ENCODE measurements around the gene CHPF.

Gene CHPF

DNA sequence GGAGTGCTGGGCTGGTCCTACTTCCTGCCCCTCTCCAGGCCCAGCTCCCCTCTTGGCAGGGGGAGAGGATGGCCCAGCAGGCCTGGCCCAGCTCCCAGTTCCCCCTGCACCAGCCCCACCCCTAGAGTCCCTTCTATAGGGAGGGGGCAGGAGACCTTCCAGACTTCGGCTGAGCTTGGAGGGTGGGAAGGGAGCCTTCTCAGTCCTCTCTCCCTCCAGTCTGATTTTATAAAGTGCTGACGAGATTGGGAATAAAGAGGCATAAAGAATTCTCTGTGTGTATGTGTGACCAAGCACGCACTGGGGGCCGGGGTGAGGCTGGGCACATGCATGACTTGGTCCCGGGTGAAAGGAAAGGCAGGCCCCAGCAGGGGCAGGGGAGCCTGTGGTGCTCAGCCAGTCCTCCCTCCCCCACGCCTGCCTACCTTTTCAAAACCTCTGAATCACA is 5.1 kb downstream of the CHPF start:
- TF ChIP-seq GATA1 (IDR thresholded peaks at IDR 0.05; ENCODE audit: low read depth, low read length): no peak
- TF ChIP-seq POLR2A (IDR thresholded peaks at IDR 0.05; ENCODE audit: low read length): no peak
- DNase-seq: no peak

DNA sequence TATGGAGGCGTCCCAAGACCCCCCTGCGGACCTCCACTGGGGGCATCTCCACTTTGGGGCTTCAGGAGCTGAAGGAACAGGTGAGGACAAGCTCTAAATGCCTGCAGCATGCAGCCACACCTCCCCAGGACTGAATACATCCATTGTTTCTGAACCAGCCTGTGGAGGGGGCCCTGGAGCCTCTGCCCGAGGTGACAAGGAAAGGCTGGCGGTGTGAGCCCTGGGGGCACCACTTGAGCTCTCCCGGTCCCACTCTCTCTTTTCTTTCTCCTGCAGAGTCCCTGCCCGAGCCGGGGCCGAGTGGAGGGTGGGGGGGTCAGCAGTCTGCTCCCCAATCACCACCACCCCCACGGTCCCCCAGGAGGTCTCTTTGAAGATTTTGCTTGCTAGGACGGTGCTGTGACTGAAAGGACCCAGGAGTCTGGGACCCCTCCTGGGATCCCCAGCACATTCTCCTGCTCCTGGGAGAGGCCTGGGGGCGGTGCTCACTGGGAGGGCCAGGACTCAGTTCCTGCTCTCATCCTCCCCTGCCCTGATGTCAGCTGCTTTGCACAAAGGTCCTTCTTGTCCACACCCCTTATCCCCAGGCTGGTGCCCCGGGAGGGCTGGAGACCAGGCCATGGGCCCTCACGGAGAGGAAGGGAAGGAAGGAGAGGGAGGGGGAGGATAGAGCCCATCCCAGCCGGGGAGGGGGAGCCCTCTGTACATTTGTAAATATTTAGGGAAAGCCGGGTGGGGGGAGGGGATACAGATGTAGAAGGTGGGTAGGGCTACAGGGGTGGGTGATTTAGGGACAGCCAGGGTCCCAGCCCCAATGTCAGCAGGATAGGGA is 5.7 kb downstream of the CHPF start:
- TF ChIP-seq GATA1 (IDR thresholded peaks at IDR 0.05; ENCODE audit: low read depth, low read length) (no peak), POLR2A (IDR thresholded peaks at IDR 0.05; ENCODE audit: low read length) (no peak)
- no peak for DNase-seq

- TF ChIP-seq POLR2A (IDR thresholded peaks at IDR 0.05; ENCODE audit: low read length) (no peak), GATA1 (IDR thresholded peaks at IDR 0.05; ENCODE audit: low read depth, low read length) (no peak)
- DNase-seq: no peak
Observed at GRCh38 chr2:219536967-219537366, 6.6 kb downstream of the CHPF start.

DNA sequence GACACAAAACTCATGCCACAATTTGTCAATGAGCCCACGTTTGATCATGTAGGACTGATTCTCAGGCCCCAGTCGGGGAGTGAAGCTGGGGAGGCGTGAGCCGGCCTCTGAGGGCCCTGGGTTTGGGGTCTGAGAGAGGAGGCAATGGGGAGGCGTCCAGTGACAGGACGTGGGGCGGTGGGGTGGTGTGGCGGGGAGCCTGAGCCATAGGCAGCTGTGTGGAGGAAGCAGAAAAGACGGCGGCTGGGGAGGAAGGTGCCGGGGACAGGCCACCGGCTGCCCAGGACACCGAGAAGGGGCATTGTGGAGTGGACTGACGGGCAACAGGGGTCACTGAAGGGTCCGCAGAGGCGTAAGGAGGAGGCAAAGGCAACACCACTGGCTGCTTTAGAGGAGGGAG is 7.2 kb downstream of the CHPF start:
- no peak for DNase-seq
- TF ChIP-seq GATA1 (IDR thresholded peaks at IDR 0.05; ENCODE audit: low read depth, low read length) (no peak), POLR2A (IDR thresholded peaks at IDR 0.05; ENCODE audit: low read length) (no peak)

DNA sequence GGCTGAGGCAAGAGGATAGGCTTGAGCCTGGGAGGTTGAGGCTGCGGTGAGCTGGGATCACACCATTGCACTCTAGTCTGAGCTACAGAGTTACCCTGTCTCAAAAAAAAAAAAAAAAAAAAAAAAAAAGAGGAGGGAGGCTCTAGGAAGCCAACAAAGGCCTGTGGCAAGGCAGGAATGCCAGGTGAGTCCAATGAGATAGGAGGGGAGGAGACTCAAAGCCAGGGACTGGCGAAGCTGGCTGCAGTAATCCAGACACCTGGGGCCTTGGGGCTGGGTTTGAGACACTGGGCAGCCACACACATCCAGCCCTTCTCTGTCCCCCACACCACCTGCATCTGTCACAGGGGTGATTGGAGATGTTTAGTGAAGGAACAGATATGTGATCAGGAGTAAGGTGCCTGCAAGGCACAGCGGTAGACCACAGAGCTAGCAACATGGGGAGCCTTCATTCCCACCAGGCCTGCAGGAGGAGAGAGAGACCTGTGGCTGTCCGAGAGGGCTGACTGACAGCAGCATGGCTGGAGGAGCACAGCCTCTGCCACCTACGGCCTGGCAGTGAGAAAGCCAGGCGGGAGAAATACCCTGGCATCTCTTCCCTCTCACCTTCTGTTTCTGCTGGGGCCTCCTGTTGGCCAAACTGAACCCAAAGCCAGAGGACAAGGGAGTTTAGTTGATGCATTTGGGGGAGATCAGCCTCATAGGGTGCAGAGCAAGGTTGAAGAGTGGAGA is 9.5 kb downstream of the CHPF start:
- TF ChIP-seq GATA1 (IDR thresholded peaks at IDR 0.05; ENCODE audit: low read depth, low read length) (no peak), POLR2A (IDR thresholded peaks at IDR 0.05; ENCODE audit: low read length) (no peak)
- no peak for DNase-seq

DNA sequence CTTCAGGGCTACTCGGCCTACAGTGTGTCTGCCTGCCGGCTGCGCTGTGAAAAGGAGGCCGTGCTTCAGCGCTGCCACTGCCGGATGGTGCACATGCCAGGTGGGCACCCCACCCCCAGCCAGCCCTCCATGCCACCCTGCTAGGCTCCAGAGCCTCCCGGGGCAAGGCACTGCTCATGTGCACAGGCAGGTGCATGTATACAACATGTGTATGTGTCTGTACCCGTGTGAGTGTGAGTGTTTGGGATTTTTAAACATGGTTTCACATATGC is 11.3 kb downstream of the CHPF start:
- no peak for DNase-seq
- no peak for TF ChIP-seq POLR2A (IDR thresholded peaks at IDR 0.05; ENCODE audit: low read length)
- no peak for TF ChIP-seq GATA1 (IDR thresholded peaks at IDR 0.05; ENCODE audit: low read depth, low read length)

DNA sequence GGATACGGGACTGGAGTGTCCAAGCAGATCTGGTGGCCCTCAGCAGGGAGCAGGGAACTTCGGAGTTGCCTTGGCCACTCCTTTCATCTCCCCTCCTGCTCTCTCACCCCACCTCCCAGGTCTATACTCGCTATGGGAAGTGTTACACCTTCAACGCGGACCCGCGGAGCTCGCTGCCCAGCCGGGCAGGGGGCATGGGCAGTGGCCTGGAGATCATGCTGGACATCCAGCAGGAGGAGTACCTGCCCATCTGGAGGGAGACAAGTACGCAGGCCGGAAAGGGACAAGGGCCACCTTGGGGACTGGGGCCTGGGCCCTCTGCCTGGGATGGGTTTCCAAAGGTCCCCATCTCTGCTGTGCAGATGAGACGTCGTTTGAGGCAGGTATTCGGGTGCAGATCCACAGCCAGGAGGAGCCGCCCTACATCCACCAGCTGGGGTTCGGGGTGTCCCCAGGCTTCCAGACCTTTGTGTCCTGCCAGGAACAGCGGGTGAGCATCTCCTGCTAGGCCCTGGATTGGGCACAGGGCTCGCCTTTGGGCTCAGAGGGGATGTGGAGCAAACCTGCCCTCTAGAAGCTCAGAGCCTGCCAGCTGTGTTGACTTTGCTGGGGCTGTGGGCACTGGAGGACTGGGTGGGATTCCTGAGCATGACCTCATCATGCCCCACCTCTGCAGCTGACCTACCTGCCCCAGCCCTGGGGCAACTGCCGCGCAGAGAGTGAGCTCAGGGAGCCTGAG is 11.8 kb downstream of the CHPF start:
- TF ChIP-seq POLR2A (IDR thresholded peaks at IDR 0.05; ENCODE audit: low read length): no peak
- no peak for TF ChIP-seq GATA1 (IDR thresholded peaks at IDR 0.05; ENCODE audit: low read depth, low read length)
- no peak for DNase-seq

DNA sequence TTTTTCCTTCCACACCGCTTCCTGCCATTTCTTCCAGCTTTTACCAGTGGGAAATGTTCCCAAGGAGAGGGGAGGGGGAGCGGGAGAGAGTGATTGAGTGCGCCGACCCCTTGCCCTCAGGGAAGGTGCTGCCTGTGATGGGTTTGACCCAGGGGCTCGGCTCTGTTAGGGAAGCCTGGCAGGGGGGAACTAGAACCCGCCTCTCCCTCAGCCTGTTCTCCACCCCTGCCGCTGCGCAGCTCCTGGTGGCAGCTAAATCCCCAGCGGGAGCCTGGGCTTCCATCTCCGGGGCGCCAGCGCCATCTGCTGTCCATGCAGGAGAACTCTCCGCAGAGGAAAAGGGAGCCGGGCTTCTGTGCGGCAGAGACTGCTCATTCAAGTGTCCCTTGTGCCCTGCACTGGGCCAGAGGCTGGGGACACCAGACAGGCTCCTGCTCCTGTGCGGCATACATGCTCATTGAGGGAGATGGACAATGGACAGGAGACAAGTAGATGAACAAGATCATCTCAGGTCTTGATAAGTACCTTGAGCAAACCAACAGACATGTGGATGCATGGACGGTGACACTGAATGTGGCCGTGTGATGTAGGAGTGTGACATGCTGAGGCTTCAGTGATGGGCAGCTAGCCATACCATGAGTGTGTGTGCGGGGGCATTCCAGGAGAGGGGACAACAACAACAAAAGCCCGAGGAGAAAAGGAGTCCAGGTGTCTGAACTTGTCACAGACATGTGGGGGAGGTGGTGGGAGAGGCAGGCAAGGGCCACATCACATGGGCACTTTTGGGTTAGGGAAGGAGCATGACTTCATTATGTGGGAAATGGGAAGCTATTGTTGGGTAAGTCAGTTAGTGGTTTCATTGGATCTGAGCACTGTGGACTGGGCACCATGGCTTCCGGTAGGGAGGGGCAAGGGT is 13.3 kb downstream of the CHPF start:
- DNase-seq: peak; percentile 88 to 93
- TF ChIP-seq GATA1 (IDR thresholded peaks at IDR 0.05; ENCODE audit: low read depth, low read length) (no peak), POLR2A (IDR thresholded peaks at IDR 0.05; ENCODE audit: low read length) (no peak)

DNA sequence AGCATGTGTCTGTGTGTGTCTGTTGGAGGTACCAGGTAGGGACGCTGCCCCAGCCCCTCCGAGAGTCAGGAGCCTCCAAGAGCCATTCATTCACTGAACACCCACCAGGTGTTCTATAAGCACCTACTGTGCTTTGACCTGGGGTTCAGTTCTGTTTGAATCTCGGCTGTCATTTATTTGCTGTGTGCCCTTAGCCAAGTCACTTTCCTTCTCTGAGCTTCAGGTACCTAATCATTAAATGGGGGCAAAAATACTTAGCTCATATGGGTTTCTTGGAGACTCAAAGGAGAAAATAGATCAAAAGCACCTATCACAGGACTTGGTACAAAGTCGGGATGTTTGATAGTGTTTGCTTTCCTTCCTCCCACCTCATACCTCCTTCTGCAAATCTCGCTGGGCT is 16.1 kb downstream of the CHPF start:
- DNase-seq: no peak
- TF ChIP-seq GATA1 (IDR thresholded peaks at IDR 0.05; ENCODE audit: low read depth, low read length) (no peak), POLR2A (IDR thresholded peaks at IDR 0.05; ENCODE audit: low read length) (no peak)

GRCh38 chr2:219527076-219527394 is 16.6 kb downstream of the CHPF start:
- TF ChIP-seq POLR2A (IDR thresholded peaks at IDR 0.05; ENCODE audit: low read length): no peak
- TF ChIP-seq GATA1 (IDR thresholded peaks at IDR 0.05; ENCODE audit: low read depth, low read length): no peak
- no peak for DNase-seq

GRCh38 chr2:219526320-219527075 is 17.1 kb downstream of the CHPF start:
- TF ChIP-seq POLR2A (IDR thresholded peaks at IDR 0.05; ENCODE audit: low read length) (no peak), GATA1 (IDR thresholded peaks at IDR 0.05; ENCODE audit: low read depth, low read length) (no peak)

DNA sequence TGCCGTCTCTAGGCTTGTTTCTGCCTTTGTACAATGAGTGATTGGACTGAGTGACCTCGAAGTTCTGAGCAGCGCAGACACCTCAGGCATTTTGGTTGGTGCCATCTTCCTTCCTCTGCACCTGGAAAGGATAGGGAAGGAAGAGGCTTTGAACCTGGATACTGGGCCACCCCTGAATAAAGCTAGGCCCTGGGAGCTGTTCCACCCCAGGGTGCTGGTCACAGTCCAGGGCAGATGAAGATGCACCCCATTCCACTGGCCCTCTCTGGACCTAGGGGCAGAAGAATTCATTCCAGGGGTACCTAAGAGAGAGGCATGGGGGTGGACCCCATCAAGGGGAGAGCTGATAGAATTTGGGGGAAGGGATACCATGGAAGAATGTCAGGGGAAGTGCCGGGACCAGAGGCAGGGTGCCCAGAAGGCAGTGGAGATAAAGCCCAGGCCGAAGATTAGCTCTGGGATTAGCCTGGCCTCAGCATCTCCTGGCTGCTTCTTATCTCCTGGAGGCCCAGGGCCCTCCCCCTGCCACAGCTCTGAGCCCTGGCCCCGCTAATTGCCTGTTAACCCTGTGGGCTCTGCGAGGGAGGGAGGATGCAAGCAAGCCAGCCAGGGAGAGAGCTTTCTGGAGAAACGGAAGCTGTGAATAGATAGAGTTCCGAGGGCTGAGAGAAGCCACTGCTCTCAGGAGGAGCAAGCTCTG is 17.9 kb downstream of the CHPF start:
- peak; percentile 78 for TF ChIP-seq GATA1 (IDR thresholded peaks at IDR 0.05; ENCODE audit: low read depth, low read length)
- no peak for TF ChIP-seq POLR2A (IDR thresholded peaks at IDR 0.05; ENCODE audit: low read length)
- peak; percentile 84 to 88 for DNase-seq

More at GRCh38 chr2:219526320-219527075, 17.1 kb downstream of the CHPF start:
- DNase-seq: no peak

All from erythroblast (primary cell).